GM12878 (cell line): ENCODE results near the gene LDLRAD4. TPM values are rescaled to one million over a fixed set of nuclear protein-coding genes. Genes with fewer than 3 reads are reported as not detected.

Experiments
- ATAC-seq: fragments of 200-7000 bp; cut with Tn5 transposase; 3 replicates; pipeline ENCODE4 v1.9.1; 2020; ENCODE audit warnings: mild to moderate bottlenecking, moderate library complexity
- BruUV-seq: library from RNA; stranded (reverse); fragments of 400-500 nt; replicated peaks from 2 replicates; lab custom pipeline; 2021; lab: Mats Ljungman, UMichigan
- CTCF ChIA-PET: fragments of 300-600 bp; sonication (Branson Sonifier 250); formaldehyde crosslinking; extraction: SDS; loops from one replicate; lab custom pipeline; 2021; ENCODE audit warnings: inconsistent platforms; lab: Yijun Ruan, JAX
- POLR2A ChIA-PET: fragments of 350-600 bp; formaldehyde crosslinking; extraction: SDS; loops from one replicate; lab custom pipeline; 2021; ENCODE audit warnings: inconsistent platforms; lab: Charles Lee
- RAD21 ChIA-PET: fragments of 300-600 bp; sonication (Branson Sonifier 250); formaldehyde crosslinking; loops from one replicate; lab custom pipeline; 2023; ENCODE audit warnings: antibody characterized with exemption; ENCODE audit not compliant: unreplicated experiment; lab: Charles Lee
- SMC1A ChIA-PET: fragments of 300-600 bp; sonication (Branson Sonifier 250); formaldehyde crosslinking; loops from one replicate; lab custom pipeline; 2023; ENCODE audit not compliant: unreplicated experiment, uncharacterized antibody; lab: Charles Lee
- DNase-seq: peaks from one replicate; pipeline ENCODE4 v3.0.0-alpha.2; 2011; ENCODE audit warnings: low read depth, low spot score
- FAIRE-seq: peaks from 3 replicates; lab custom pipeline; 2011; peaks lifted over from hg19 to GRCh38; lab: Jason Lieb, UNC
- H2AFZ ChIP-seq: 2 replicates; pipeline ENCODE4 v1.6.0; 2011; ENCODE audit warnings: low read depth, low read length, control low read depth; ENCODE audit not compliant: control insufficient read depth
- H3K27ac ChIP-seq: 2 replicates; pipeline ENCODE4 v1.5.1; 2011; ENCODE audit warnings: control low read depth; ENCODE audit not compliant: control insufficient read depth, insufficient read depth
- H3K27me3 ChIP-seq, 2 experiments: replicated peaks in 1 of 2; 2 replicates each; pipeline versions ENCODE4 v1.6.0 to v1.6.1; 2011; ENCODE audit warnings: low read length in 1 of 2; ENCODE audit not compliant: control insufficient read depth in 2 of 2, insufficient read depth in 2 of 2
- H3K36me3 ChIP-seq, 2 experiments: 2 replicates each; pipeline ENCODE4 v1.5.1; 2011; ENCODE audit warnings: low read length in 1 of 2; ENCODE audit not compliant: control insufficient read depth in 2 of 2, insufficient read depth in 2 of 2
- H3K4me1 ChIP-seq: 2 replicates; pipeline ENCODE4 v1.6.1; 2011; ENCODE audit warnings: mild to moderate bottlenecking, low read length, moderate library complexity, mixed read lengths; ENCODE audit not compliant: control insufficient read depth, insufficient read depth
- H3K4me2 ChIP-seq: 2 replicates; pipeline ENCODE4 v1.6.0; 2011; ENCODE audit warnings: control low read depth; ENCODE audit not compliant: control insufficient read depth, insufficient read depth
- H3K4me3 ChIP-seq: fragments of 200-600 bp; sonication (generic); 2 replicates; pipeline ENCODE4 v1.5.1; 2016
- H3K79me2 ChIP-seq: 2 replicates; pipeline ENCODE4 v1.6.0; 2011; ENCODE audit warnings: low read length; ENCODE audit not compliant: control insufficient read depth, insufficient read depth
- H3K9ac ChIP-seq: 2 replicates; pipeline ENCODE4 v1.8.0; 2011; ENCODE audit warnings: low read length, control low read depth, mixed read lengths; ENCODE audit not compliant: control insufficient read depth, insufficient read depth
- H3K9me3 ChIP-seq: replicated peaks from 3 replicates; pipeline ENCODE4 v1.5.1; 2011; ENCODE audit warnings: mild to moderate bottlenecking, low read length; ENCODE audit not compliant: control insufficient read depth, insufficient read depth
- H4K20me1 ChIP-seq: 2 replicates; pipeline ENCODE4 v1.6.0; 2011; ENCODE audit not compliant: control insufficient read depth, insufficient read depth
- ESRRA ChIP-seq: IDR thresholded peaks from 2 replicates; pipeline ENCODE4 v1.6.1; 2012; ENCODE audit warnings: mild to moderate bottlenecking, low read length, improper control_type of control experiment
- HDGF ChIP-seq: fragments of 450-650 bp; IDR thresholded peaks from 2 replicates; pipeline ENCODE4 v1.6.1; 2016; ENCODE audit warnings: antibody characterized with exemption
- JUND ChIP-seq: IDR thresholded peaks from 2 replicates; pipeline ENCODE4 v1.6.1; 2012; ENCODE audit warnings: low read depth, mild to moderate bottlenecking, low read length, improper control_type of control experiment, moderate library complexity
- SMARCA5 ChIP-seq: fragments of 450-650 bp; IDR thresholded peaks from 2 replicates; pipeline ENCODE4 v1.6.1; 2017; ENCODE audit warnings: mild to moderate bottlenecking
- SREBF1 ChIP-seq: IDR thresholded peaks from 2 replicates; pipeline ENCODE4 v1.6.1; 2012; ENCODE audit warnings: mild to moderate bottlenecking, low read length
- TCF12 ChIP-seq: IDR thresholded peaks from 2 replicates; pipeline ENCODE4 v1.6.1; 2011; ENCODE audit warnings: low read depth, mild to moderate bottlenecking, low read length
- TCF3 ChIP-seq: IDR thresholded peaks from 2 replicates; pipeline ENCODE4 v1.6.1; 2012; ENCODE audit warnings: low read depth, mild to moderate bottlenecking, low read length, borderline replicate concordance; ENCODE audit not compliant: insufficient read depth
- WGBS: methylation state at CpG from one replicate; pipeline ENCODE4 v1.1.6; 2016; ENCODE audit warnings: low lambda C conversion rate; ENCODE audit not compliant: insufficient replicate concordance, insufficient coverage; ENCODE audit errors: missing lambda C conversion rate; 5-methylcytosine and 5-hydroxymethylcytosine counted together
- in situ Hi-C: fragments of 300-500 bp; cut with MboI; formaldehyde crosslinking; loops from 9 replicates; pipeline ENCODE4 v1.14.3; 2018; ENCODE audit warnings: mixed read lengths
- intact Hi-C: fragments of 100-400 bp; cut with micrococcal nuclease; formaldehyde crosslinking; loops from one replicate; pipeline ENCODE4 v1.14.2; 2022; ENCODE audit not compliant: unreplicated experiment
- polyA plus RNA-seq, 11 experiments: library from polyadenylated mRNA; depleted of rRNA in 4 of 11; unstranded in 6 of 11; stranded (reverse) in 5 of 11; fragments of >200 nt; fragmentation: Nextera tagmentation in 4 of 11; fragmentation: Illumina TruSeq in 1 of 11; extraction: Ambion mirVana in 4 of 11; extraction: Trizol in 1 of 11; gene quantifications; 1 replicate in 1 of 11; 2 replicates in 10 of 11; pipeline versions ENCODE4 v1.2.1 to v1.2.3, GENCODE V29; 2011 to 2016; ENCODE audit warnings: inconsistent platforms in 2 of 11, missing spikeins in 2 of 11, low read depth in 1 of 11
- total RNA-seq, 4 experiments: library from RNA; depleted of rRNA in 3 of 4; stranded (reverse); fragments of >200 nt in 3 of 4; fragmentation: Illumina TruSeq in 1 of 4; extraction: Trizol in 1 of 4; gene quantifications; 2 replicates each; pipeline versions ENCODE4 v1.2.1 to v1.2.3, GENCODE V29; 2013 to 2021

LDLRAD4 gene
- total and polyA plus RNA-seq, 10 of the 15 experiments (the other 5 are each of a cell fraction or from before 2014, with no cell fraction given): 2.7 to 16.8 (median 11.2) TPM

DNA sequence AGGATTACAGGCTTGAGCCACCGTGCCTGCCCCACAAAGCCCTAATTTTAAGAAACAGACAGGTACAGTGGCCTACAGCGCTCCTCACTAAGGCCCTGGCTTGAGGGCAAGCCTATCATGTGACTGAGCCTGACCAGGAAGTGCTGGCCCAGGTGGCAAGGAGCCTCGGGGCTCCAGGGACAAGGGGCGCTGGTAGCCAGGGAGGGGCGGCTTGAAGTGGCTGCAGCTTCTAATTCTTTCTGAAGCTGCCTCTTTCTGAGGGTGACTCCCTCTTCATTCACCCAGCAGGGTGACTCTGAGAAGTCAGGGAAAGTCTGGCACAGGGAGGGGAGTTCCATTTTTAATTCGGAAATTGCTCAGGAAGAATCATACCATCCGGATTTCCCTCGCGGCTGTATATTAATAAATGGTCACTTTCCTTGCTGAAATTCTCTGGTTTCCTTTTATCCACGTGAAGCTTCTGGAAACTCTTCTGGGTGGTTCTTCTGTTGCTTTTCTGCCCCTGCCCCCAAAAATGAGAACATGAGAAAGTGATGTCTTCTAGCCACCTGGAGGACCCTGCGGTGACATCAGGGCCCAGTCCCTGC, 392.1 kb downstream of the LDLRAD4 start:
- ChIA-PET RAD21 (interaction anchor here (3.4 to 8.4 kb wide), 5 partner anchors 18 to 51 kb away, joined by 39 to 337 read pairs (median 56); no protein-coding TSS in a partner anchor), CTCF (interaction anchor here (0.7 to 13.5 kb wide), 8 partner anchors 10 to 395 kb away, joined by 3 to 235 read pairs (median 18); no protein-coding TSS in a partner anchor), POLR2A (interaction anchor here (3.1 to 10.9 kb wide), 4 partner anchors 24 to 50 kb away, joined by 29 to 175 read pairs (median 139); no protein-coding TSS in a partner anchor), SMC1A (interaction anchor here (1.6 to 13.4 kb wide), 5 partner anchors 13 to 51 kb away, joined by 6 to 372 read pairs (median 164); no protein-coding TSS in a partner anchor)
- Histone ChIP-seq H3K9ac (peak overlapping the region; percentile 74), H3K27ac (peak overlapping the region; percentile 84), H3K27me3 (no peaks in the 10 kb centered on the region), H3K4me3 (peak overlapping the region; percentile 73; the same call in 1 of the 2 replicates), H3K79me2 (peaks cover 32% of the 10 kb centered on the region), H4K20me1 (no peaks in the 10 kb centered on the region), H2AFZ (no peak overlapping the region), H3K9me3 (no peaks in the 10 kb centered on the region), H3K4me1 (peaks cover 65% of the 10 kb centered on the region), H3K36me3 (no peaks in the 10 kb centered on the region), H3K4me2 (peak overlapping the region; percentile 95)
- 26% methylated on average over 11 of the region's 11 CpGs for WGBS
- intact Hi-C loops: loop anchor here (1.0 kb wide), 1 partner anchor 33 kb away; no protein-coding TSS in a partner anchor
- DNase-seq: no peak
- no peak for ATAC-seq
- FAIRE-seq: no peak
- TF ChIP-seq TCF12 (peak; percentile 92), JUND (0 out of 2 replicates have a peak, but pooled peaks have one; percentile 66), ESRRA (0 out of 2 replicates have a peak, but pooled peaks have one; percentile 12), TCF3 (peak; percentile 88; the same call in 1 of the 2 replicates), SREBF1 (no peak), HDGF (no peak), SMARCA5 (peak; percentile 70; the same call in 1 of the 2 replicates)
- BruUV-seq: TSS peak; percentile 59
- in situ Hi-C loops: loop anchor here (5.0 kb wide), 1 partner anchor 43 kb away; no protein-coding TSS in a partner anchor
